Endothelial cell of umbilical vein (primary cell): ENCODE measurements around the gene ZMIZ1. TPM values are rescaled to one million over a fixed set of nuclear protein-coding genes. Genes with fewer than 3 reads are reported as not detected.

Experiments used
- BruUV-seq: library from RNA; stranded (reverse); fragments of 400-500 nt; replicated peaks from 2 replicates; lab custom pipeline; 2021; lab: Mats Ljungman, UMichigan
- CTCF ChIA-PET: fragments of 300-600, 350-600 bp; sonication (Branson Sonifier 250); formaldehyde crosslinking; loops from one replicate; lab custom pipeline; 2021; ENCODE audit warnings: antibody characterized with exemption, inconsistent platforms; lab: Charles Lee
- POLR2A ChIA-PET: fragments of 300-600, 350-600 bp; sonication (Branson Sonifier 250); formaldehyde crosslinking; loops from one replicate; lab custom pipeline; 2021; ENCODE audit warnings: antibody characterized with exemption, inconsistent platforms; lab: Charles Lee
- DNase-seq: peaks from one replicate; pipeline ENCODE4 v3.0.0-alpha.2; 2011; ENCODE audit warnings: low read depth, low spot score
- FAIRE-seq: peaks from 2 replicates; lab custom pipeline; 2011; peaks lifted over from hg19 to GRCh38; lab: Jason Lieb, UNC
- H2AFZ ChIP-seq: 2 replicates; pipeline ENCODE4 v1.6.0; 2012; ENCODE audit warnings: low read depth, low read length, control low read depth, inconsistent platforms
- H3K27ac ChIP-seq: 2 replicates; pipeline ENCODE4 v1.5.1; 2011; ENCODE audit warnings: low read depth, mild to moderate bottlenecking, control low read depth, low read length, moderate library complexity; ENCODE audit not compliant: insufficient read depth
- H3K27me3 ChIP-seq, 2 experiments: 2 replicates each; pipeline versions ENCODE4 v1.6.0 to v1.6.1; 2011; ENCODE audit warnings: low read length in 2 of 2, mixed read lengths in 1 of 2; ENCODE audit not compliant: control insufficient read depth in 2 of 2, insufficient read depth in 2 of 2
- H3K36me3 ChIP-seq, 2 experiments: 2 replicates in 1 of 2; 3 replicates in 1 of 2; pipeline ENCODE4 v1.5.1; 2011; ENCODE audit warnings: low read length in 2 of 2, mild to moderate bottlenecking in 1 of 2, moderate library complexity in 1 of 2; ENCODE audit not compliant: control insufficient read depth in 2 of 2, insufficient read depth in 2 of 2; ENCODE audit errors: extremely low read depth in 1 of 2
- H3K4me1 ChIP-seq: 3 replicates; pipeline ENCODE4 v1.5.1; 2011; ENCODE audit warnings: mild to moderate bottlenecking, low read length; ENCODE audit not compliant: control insufficient read depth, insufficient read depth; ENCODE audit errors: extremely low read depth
- H3K4me2 ChIP-seq: 2 replicates; pipeline ENCODE4 v1.6.1; 2011; ENCODE audit warnings: low read length, control low read depth, mixed read lengths; ENCODE audit not compliant: insufficient read depth
- H3K4me3 ChIP-seq, 3 experiments: fragments of 200-600 bp in 1 of 3; sonication (generic), shearing (Covaris generic) in 1 of 3; replicated peaks in 1 of 3; 2 replicates each; pipeline ENCODE4 v1.5.1; 2011 to 2016; ENCODE audit warnings: control low read depth in 3 of 3, low read length in 3 of 3, mild to moderate bottlenecking in 2 of 3, inconsistent platforms in 1 of 3, low read depth in 1 of 3, moderate library complexity in 1 of 3; ENCODE audit not compliant: insufficient read depth in 1 of 3
- H3K79me2 ChIP-seq: 2 replicates; pipeline ENCODE4 v1.6.0; 2012; ENCODE audit warnings: low read length, inconsistent platforms; ENCODE audit not compliant: control insufficient read depth, insufficient read depth
- H3K9ac ChIP-seq: replicated peaks from 2 replicates; pipeline ENCODE3; 2011; ENCODE audit warnings: low read length, control low read depth; ENCODE audit not compliant: insufficient read depth; ENCODE audit errors: extremely low read depth
- H3K9me1 ChIP-seq: replicated peaks from 3 replicates; pipeline ENCODE4 v1.6.0; 2011; ENCODE audit warnings: mild to moderate bottlenecking, low read length; ENCODE audit not compliant: control insufficient read depth, insufficient read depth; ENCODE audit errors: extremely low read depth
- H3K9me3 ChIP-seq: replicated peaks from 2 replicates; pipeline ENCODE4 v1.5.1; 2012; ENCODE audit warnings: low read length, inconsistent platforms; ENCODE audit not compliant: control insufficient read depth, insufficient read depth
- H4K20me1 ChIP-seq: replicated peaks from 2 replicates; pipeline ENCODE3; 2011; ENCODE audit warnings: mild to moderate bottlenecking, low read length; ENCODE audit not compliant: control insufficient read depth, insufficient read depth; ENCODE audit errors: extremely low read depth
- EZH2 ChIP-seq: IDR thresholded peaks from 2 replicates; pipeline ENCODE4 v1.6.1; 2012; ENCODE audit warnings: borderline replicate concordance, low read depth, mild to moderate bottlenecking, moderate library complexity, low read length, inconsistent platforms; ENCODE audit not compliant: severe bottlenecking
- FOS ChIP-seq: IDR thresholded peaks from 2 replicates; pipeline ENCODE4 v1.6.1; 2011; ENCODE audit warnings: mild to moderate bottlenecking, low read length, moderate library complexity, borderline replicate concordance; ENCODE audit not compliant: insufficient read depth
- GATA2 ChIP-seq: IDR thresholded peaks from 2 replicates; pipeline ENCODE4 v1.7.0; 2011; ENCODE audit warnings: low read depth, mild to moderate bottlenecking, moderate library complexity, mixed read lengths, low read length; ENCODE audit not compliant: insufficient read length, insufficient read depth
- JUN ChIP-seq: IDR thresholded peaks from 2 replicates; pipeline ENCODE4 v1.6.1; 2011; ENCODE audit warnings: borderline replicate concordance, low read depth; ENCODE audit not compliant: insufficient read length, insufficient read depth
- MYC ChIP-seq: IDR thresholded peaks from one replicate; pipeline ENCODE4 v1.6.1; 2011; ENCODE audit warnings: mild to moderate bottlenecking, low read depth, low read length
- POLR2A ChIP-seq: IDR thresholded peaks from 2 replicates; pipeline ENCODE4 v1.6.1; 2012; ENCODE audit warnings: low read depth, mild to moderate bottlenecking, control low read depth, low read length
- POLR2AphosphoS5 ChIP-seq: IDR thresholded peaks from 2 replicates; pipeline ENCODE4 v1.6.1; 2012; ENCODE audit warnings: low read depth, mild to moderate bottlenecking, control low read depth, low read length, moderate library complexity; ENCODE audit not compliant: insufficient read depth
- dilution Hi-C: fragments of 300-500 bp; cut with MboI; formaldehyde crosslinking; loops from one replicate; pipeline ENCODE4 v1.15.0; 2019; ENCODE audit warnings: low sequenced_read_pairs; ENCODE audit not compliant: extremely low pct_ligation_motif_present
- intact Hi-C: fragments of 100-400 bp; cut with micrococcal nuclease; formaldehyde crosslinking; loops from one replicate; pipeline ENCODE4 v1.10.0; 2022
- polyA plus RNA-seq, 4 experiments: library from polyadenylated mRNA; depleted of rRNA in 3 of 4; stranded (reverse) in 3 of 4; unstranded in 1 of 4; fragments of >200 nt; gene quantifications; 2 replicates each; pipeline versions ENCODE4 v1.2.1 to v1.2.3, GENCODE V29; 2011 to 2012; ENCODE audit warnings: missing spikeins in 1 of 4
- total RNA-seq: library from RNA; stranded (reverse); gene quantifications from 2 replicates; pipeline ENCODE4 v1.2.3, GENCODE V29; 2021
- TF ChIP-seq, protein P1 (sequence below), 2 donors: IDR thresholded peaks; 1 replicate in 1 of 2; 2 replicates in 1 of 2; pipeline ENCODE4 v1.5.1; 2011; ENCODE audit warnings: low read length in 2 of 2, mild to moderate bottlenecking in 2 of 2, moderate library complexity in 2 of 2, control low read depth in 1 of 2, inconsistent platforms in 1 of 2, low read depth in 1 of 2; ENCODE audit not compliant: insufficient read depth in 1 of 2; ENCODE audit errors: extremely low read depth in 1 of 2
- TF ChIP-seq, protein P2 (sequence below): IDR thresholded peaks from 2 replicates; pipeline ENCODE4 v1.6.1; 2011; ENCODE audit not compliant: insufficient read depth, insufficient read length

ZMIZ1 gene
- total and polyA plus RNA-seq, 2 donors (not counting 3 experiments of a cell fraction or from before 2014, with no cell fraction given): 12.5 to 46.7 TPM

DNA sequence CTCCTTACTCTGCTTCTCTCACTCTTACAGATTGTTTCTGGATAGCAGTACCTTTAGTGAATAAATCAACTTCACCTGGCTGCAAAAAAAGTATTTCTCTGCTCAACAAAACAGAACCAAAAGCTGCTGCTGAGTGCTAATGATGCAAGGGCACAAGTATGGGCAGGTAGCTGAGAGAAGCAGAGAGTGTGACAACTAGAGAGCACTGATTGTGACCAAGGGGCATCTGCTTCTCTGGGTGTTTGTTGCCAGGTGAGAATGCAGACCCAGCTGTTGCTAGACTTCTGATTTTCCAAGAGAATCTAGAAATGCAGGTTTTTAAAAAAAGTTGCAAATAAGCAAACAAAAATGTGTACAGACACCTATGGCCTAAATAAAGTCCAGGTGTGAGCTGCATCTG, 253.2 kb downstream of the ZMIZ1 start:
- no peaks in the 10 kb centered on the region for H3K36me3 ChIP-seq
- BruUV-seq: no TSS peak
- dilution Hi-C loops: no loop called here
- no peaks in the 10 kb centered on the region for H3K9me3 ChIP-seq
- H3K9ac ChIP-seq: no peak overlapping the region
- H3K4me3 ChIP-seq: no peak overlapping the region
- no peak for DNase-seq
- FAIRE-seq: no peak
- no peaks in the 10 kb centered on the region for H4K20me1 ChIP-seq
- intact Hi-C loops: no loop called here
- H3K79me2 ChIP-seq: no peaks in the 10 kb centered on the region
- H3K9me1 ChIP-seq: no peaks in the 10 kb centered on the region
- H3K4me2 ChIP-seq: no peak overlapping the region
- peaks cover 11% of the 10 kb centered on the region for H3K4me1 ChIP-seq
- H3K27me3 ChIP-seq: peaks cover 0 to 10% of the 10 kb centered on the region in 2 experiments
- POLR2A ChIA-PET: no interaction called here
- no peak overlapping the region for H3K27ac ChIP-seq
- CTCF ChIA-PET: interaction anchor here (3.1 kb wide), 1 partner anchor 24 kb away, joined by 8 read pairs; no protein-coding TSS in a partner anchor
- no peak overlapping the region for H2AFZ ChIP-seq
- no peak for TF ChIP-seq GATA2

DNA sequence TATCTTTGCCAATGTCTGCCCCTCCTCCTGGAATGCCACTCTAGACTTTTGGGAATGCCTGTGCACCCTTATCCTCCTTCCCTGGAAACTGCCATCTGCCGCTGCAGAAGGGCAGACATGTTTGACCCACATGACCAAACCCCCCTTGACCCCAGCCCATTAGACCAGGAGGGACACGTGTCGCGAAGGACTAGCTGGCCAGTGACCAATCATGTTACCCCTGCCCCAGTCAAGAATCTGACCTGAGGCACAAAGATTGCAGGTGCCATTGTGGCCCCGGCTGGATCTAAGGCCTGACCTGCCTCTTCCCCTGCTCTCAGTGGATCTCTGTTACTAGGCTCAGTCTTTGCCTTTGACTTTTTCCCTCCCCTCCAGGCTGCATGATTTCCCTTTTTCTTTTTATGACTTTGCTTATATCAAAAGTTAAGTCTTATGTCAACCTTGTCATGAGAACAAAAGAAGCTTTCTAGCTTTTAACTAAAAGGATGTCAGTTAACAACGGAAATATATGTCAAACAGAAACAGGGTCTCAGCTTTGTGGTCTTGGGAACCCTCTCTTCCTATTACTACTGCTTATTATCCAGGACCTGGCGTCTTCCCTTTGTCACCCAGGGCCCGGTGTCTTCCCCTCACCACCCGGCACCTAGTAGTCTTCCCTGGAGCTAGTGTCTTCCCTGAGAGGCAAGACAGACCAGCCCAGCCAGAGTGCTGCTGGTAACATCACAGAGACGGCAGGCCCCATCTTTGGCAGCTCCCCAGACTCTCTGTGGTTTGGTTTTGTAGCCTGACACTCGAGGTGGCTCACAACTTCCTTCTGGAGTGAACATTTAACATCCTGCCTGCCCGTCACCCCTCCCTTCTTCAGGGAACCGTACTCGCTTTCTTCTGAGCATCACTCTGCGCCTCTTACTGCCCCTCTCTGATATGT, 254.1 kb downstream of the ZMIZ1 start:
- Histone ChIP-seq H3K9me3 (no peaks in the 10 kb centered on the region), H3K4me2 (no peak overlapping the region), H3K27me3 (peaks cover 0 to 10% of the 10 kb centered on the region in 2 experiments), H3K9me1 (no peaks in the 10 kb centered on the region), H3K79me2 (no peaks in the 10 kb centered on the region), H3K27ac (no peak overlapping the region), H3K4me1 (peaks cover 4% of the 10 kb centered on the region), H3K36me3 (no peaks in the 10 kb centered on the region), H3K4me3 (no peak overlapping the region), H3K9ac (no peak overlapping the region), H2AFZ (no peak overlapping the region), H4K20me1 (no peaks in the 10 kb centered on the region)
- intact Hi-C loops: no loop called here
- TF ChIP-seq, protein P1, sequence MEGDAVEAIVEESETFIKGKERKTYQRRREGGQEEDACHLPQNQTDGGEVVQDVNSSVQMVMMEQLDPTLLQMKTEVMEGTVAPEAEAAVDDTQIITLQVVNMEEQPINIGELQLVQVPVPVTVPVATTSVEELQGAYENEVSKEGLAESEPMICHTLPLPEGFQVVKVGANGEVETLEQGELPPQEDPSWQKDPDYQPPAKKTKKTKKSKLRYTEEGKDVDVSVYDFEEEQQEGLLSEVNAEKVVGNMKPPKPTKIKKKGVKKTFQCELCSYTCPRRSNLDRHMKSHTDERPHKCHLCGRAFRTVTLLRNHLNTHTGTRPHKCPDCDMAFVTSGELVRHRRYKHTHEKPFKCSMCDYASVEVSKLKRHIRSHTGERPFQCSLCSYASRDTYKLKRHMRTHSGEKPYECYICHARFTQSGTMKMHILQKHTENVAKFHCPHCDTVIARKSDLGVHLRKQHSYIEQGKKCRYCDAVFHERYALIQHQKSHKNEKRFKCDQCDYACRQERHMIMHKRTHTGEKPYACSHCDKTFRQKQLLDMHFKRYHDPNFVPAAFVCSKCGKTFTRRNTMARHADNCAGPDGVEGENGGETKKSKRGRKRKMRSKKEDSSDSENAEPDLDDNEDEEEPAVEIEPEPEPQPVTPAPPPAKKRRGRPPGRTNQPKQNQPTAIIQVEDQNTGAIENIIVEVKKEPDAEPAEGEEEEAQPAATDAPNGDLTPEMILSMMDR (IDR thresholded peaks at IDR 0.05; ENCODE audit: extremely low read depth in 1 of 2, insufficient read depth in 1 of 2, low read depth in 1 of 2, low read length in 2 of 2): no peak
- TF ChIP-seq MYC (no peak), POLR2AphosphoS5 (no peak), POLR2A (no peak), GATA2 (no peak), JUN (no peak), FOS (no peak), EZH2 (no peak)
- TF ChIP-seq, protein P2, sequence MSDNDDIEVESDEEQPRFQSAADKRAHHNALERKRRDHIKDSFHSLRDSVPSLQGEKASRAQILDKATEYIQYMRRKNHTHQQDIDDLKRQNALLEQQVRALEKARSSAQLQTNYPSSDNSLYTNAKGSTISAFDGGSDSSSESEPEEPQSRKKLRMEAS: no peak
- DNase-seq (no peak), FAIRE-seq (no peak)
- ChIA-PET POLR2A (no interaction called here), CTCF (interaction anchor here (1.2 to 3.1 kb wide), 2 partner anchors 23 to 145 kb away, joined by 3 to 8 read pairs; no protein-coding TSS in a partner anchor)
- dilution Hi-C loops: no loop called here
- no TSS peak for BruUV-seq
